Measurements from ENCODE around the gene RNF19B. TPM values are rescaled to one million over a fixed set of nuclear protein-coding genes. Genes with fewer than 3 reads are reported as not detected.

RNF19B gene
- total RNA-seq, 2 donors from 2014 or later, result 17.8 TPM

- H3K27ac ChIP-seq (ENCODE audit: low read depth, low read length), result no peak overlapping the region
- H3K27me3 Mint-ChIP-seq (ENCODE audit: insufficient read depth), result peaks cover 88% of the 10 kb centered on the region
These were observed 73.9 kb downstream of the RNF19B start for GRCh38 chr1:32890516-32891240.

GRCh38 chr1:32889731-32890278, 74.8 kb downstream of the RNF19B start:
- Mint-ChIP-seq H3K27ac (no peak overlapping the region), H3K36me3 (ENCODE audit: low read depth) (no peaks in the 10 kb centered on the region), H3K9me3 (peaks cover 6% of the 10 kb centered on the region), H3K4me1 (peaks cover 4% of the 10 kb centered on the region), H3K4me3 (no peak overlapping the region), H3K27me3 (ENCODE audit: insufficient read depth) (peaks cover 93% of the 10 kb centered on the region)
- Histone ChIP-seq H3K9me3 (ENCODE audit: control insufficient read depth, low read length) (no peaks in the 10 kb centered on the region), H3K27me3 (ENCODE audit: control insufficient read depth, insufficient read depth, low read length, poor library complexity, severe bottlenecking) (peaks cover 93% of the 10 kb centered on the region), H3K9ac (ENCODE audit: extremely low read depth, low read length, poor library complexity, severe bottlenecking) (no peak overlapping the region), H3K4me3 (ENCODE audit: low read length) (no peak overlapping the region), H3K4me1 (ENCODE audit: control insufficient read depth, insufficient read depth, low read length) (no peaks in the 10 kb centered on the region), H3K27ac (ENCODE audit: low read depth, low read length) (no peak overlapping the region), H3K36me3 (ENCODE audit: control insufficient read depth, insufficient read depth, low read length) (no peaks in the 10 kb centered on the region)
- 86 to 94% methylated on average over 3 of the region's 3 CpGs for WGBS, 2 experiments (ENCODE audit: insufficient coverage in 1 of 2, insufficient read length in 1 of 2)
- no peak for DNase-seq
- TF ChIP-seq CTCF (conservative IDR thresholded peaks at IDR 0.05), result no peak

More at GRCh38 chr1:32890516-32891240, 73.9 kb downstream of the RNF19B start:
- no peaks in the 10 kb centered on the region for H3K36me3 ChIP-seq (ENCODE audit: control insufficient read depth, insufficient read depth, low read length)
- Mint-ChIP-seq H3K4me1 (no peaks in the 10 kb centered on the region), H3K4me3 (no peak overlapping the region), H3K9me3 (peaks cover 6% of the 10 kb centered on the region), H3K27ac (no peak overlapping the region), H3K36me3 (ENCODE audit: low read depth) (no peaks in the 10 kb centered on the region)
- DNase-seq, result peak; percentile 38
- H3K4me3 ChIP-seq (ENCODE audit: low read length), result no peak overlapping the region
- H3K4me1 ChIP-seq (ENCODE audit: control insufficient read depth, insufficient read depth, low read length), result no peaks in the 10 kb centered on the region
- TF ChIP-seq CTCF (conservative IDR thresholded peaks at IDR 0.05), result no peak
- H3K9me3 ChIP-seq (ENCODE audit: control insufficient read depth, low read length), result no peaks in the 10 kb centered on the region
- H3K9ac ChIP-seq (ENCODE audit: extremely low read depth, low read length, poor library complexity, severe bottlenecking), result no peak overlapping the region
- 87 to 97% methylated on average over 5 to 7 of the region's 7 CpGs for WGBS, 2 experiments (ENCODE audit: insufficient coverage in 1 of 2, insufficient read length in 1 of 2)
- peaks cover 84% of the 10 kb centered on the region for H3K27me3 ChIP-seq (ENCODE audit: control insufficient read depth, insufficient read depth, low read length, poor library complexity, severe bottlenecking)

GRCh38 chr1:32888677-32889420, 75.8 kb downstream of the RNF19B start:
- H3K27me3 Mint-ChIP-seq (ENCODE audit: insufficient read depth), result peaks cover 93% of the 10 kb centered on the region
- no peak for DNase-seq
- H3K4me1 ChIP-seq (ENCODE audit: control insufficient read depth, insufficient read depth, low read length), result no peaks in the 10 kb centered on the region

More at GRCh38 chr1:32888677-32889420, 75.8 kb downstream of the RNF19B start:
- Histone ChIP-seq H3K4me3 (ENCODE audit: low read length) (no peak overlapping the region), H3K36me3 (ENCODE audit: control insufficient read depth, insufficient read depth, low read length) (no peaks in the 10 kb centered on the region), H3K9ac (ENCODE audit: extremely low read depth, low read length, poor library complexity, severe bottlenecking) (no peak overlapping the region), H3K27me3 (ENCODE audit: control insufficient read depth, insufficient read depth, low read length, poor library complexity, severe bottlenecking) (peaks cover 96% of the 10 kb centered on the region), H3K9me3 (ENCODE audit: control insufficient read depth, low read length) (no peaks in the 10 kb centered on the region), H3K27ac (ENCODE audit: low read depth, low read length) (no peak overlapping the region)
- no peak overlapping the region for H3K27ac Mint-ChIP-seq
- H3K4me3 Mint-ChIP-seq, result no peak overlapping the region
- TF ChIP-seq CTCF (conservative IDR thresholded peaks at IDR 0.05), result no peak
- peaks cover 4% of the 10 kb centered on the region for H3K4me1 Mint-ChIP-seq
- 91 to 93% methylated on average over 21 to 24 of the region's 24 CpGs for WGBS, 2 experiments (ENCODE audit: insufficient coverage in 1 of 2, insufficient read length in 1 of 2)
- peaks cover 6% of the 10 kb centered on the region for H3K9me3 Mint-ChIP-seq
- no peaks in the 10 kb centered on the region for H3K36me3 Mint-ChIP-seq (ENCODE audit: low read depth)
